IMR-90 (cell line): ENCODE data around the gene AKAP12.

ENCODE experiments used
- BHLHE40 ChIP-seq: fragments of 150-350 bp; IDR thresholded peaks from 2 replicates; pipeline ENCODE4 v1.6.1; 2016; ENCODE audit warnings: mild to moderate bottlenecking, low read depth, low read length
- CEBPB ChIP-seq: IDR thresholded peaks from 2 replicates; pipeline ENCODE4 v1.6.1; 2012; ENCODE audit warnings: low read depth, low read length, improper control_type of control experiment
- FOS ChIP-seq: fragments of 150-350 bp; IDR thresholded peaks from 2 replicates; pipeline ENCODE4 v1.6.1; 2016; ENCODE audit warnings: low read depth, low read length
- MAZ ChIP-seq: IDR thresholded peaks from 2 replicates; pipeline ENCODE4 v1.6.1; 2012; ENCODE audit warnings: low read depth, mild to moderate bottlenecking, low read length, improper control_type of control experiment, moderate library complexity, borderline replicate concordance
- MXI1 ChIP-seq: IDR thresholded peaks from 2 replicates; pipeline ENCODE4 v1.6.1; 2012; ENCODE audit warnings: low read depth, mild to moderate bottlenecking, low read length, moderate library complexity, borderline replicate concordance
- POLR2A ChIP-seq: IDR thresholded peaks from 2 replicates; pipeline ENCODE4 v1.6.1; 2012; ENCODE audit warnings: mild to moderate bottlenecking, low read depth, low read length
- RAD21 ChIP-seq: IDR thresholded peaks from 2 replicates; pipeline ENCODE4 v1.6.1; 2012; ENCODE audit warnings: low read length, improper control_type of control experiment
- RCOR1 ChIP-seq: IDR thresholded peaks from 2 replicates; pipeline ENCODE4 v1.6.1; 2012; ENCODE audit warnings: mild to moderate bottlenecking, low read length, improper control_type of control experiment; ENCODE audit not compliant: insufficient replicate concordance
- SMC3 ChIP-seq: fragments of 150-350 bp; IDR thresholded peaks from 2 replicates; pipeline ENCODE4 v1.6.1; 2016; ENCODE audit warnings: low read depth, mild to moderate bottlenecking, antibody characterized with exemption, low read length, moderate library complexity
- TF ChIP-seq, protein P1 (sequence below): conservative IDR thresholded peaks from 2 replicates; pipeline ENCODE4 v1.5.1; 2012; ENCODE audit warnings: mild to moderate bottlenecking, low read depth, low read length, improper control_type of control experiment
- TF ChIP-seq, protein P2 (sequence below): fragments of 150-350 bp; IDR thresholded peaks from 2 replicates; pipeline ENCODE4 v1.6.1; 2017; ENCODE audit warnings: mild to moderate bottlenecking, antibody characterized with exemption, low read length, low read depth

- no peak for TF ChIP-seq POLR2A
- TF ChIP-seq, protein P1, sequence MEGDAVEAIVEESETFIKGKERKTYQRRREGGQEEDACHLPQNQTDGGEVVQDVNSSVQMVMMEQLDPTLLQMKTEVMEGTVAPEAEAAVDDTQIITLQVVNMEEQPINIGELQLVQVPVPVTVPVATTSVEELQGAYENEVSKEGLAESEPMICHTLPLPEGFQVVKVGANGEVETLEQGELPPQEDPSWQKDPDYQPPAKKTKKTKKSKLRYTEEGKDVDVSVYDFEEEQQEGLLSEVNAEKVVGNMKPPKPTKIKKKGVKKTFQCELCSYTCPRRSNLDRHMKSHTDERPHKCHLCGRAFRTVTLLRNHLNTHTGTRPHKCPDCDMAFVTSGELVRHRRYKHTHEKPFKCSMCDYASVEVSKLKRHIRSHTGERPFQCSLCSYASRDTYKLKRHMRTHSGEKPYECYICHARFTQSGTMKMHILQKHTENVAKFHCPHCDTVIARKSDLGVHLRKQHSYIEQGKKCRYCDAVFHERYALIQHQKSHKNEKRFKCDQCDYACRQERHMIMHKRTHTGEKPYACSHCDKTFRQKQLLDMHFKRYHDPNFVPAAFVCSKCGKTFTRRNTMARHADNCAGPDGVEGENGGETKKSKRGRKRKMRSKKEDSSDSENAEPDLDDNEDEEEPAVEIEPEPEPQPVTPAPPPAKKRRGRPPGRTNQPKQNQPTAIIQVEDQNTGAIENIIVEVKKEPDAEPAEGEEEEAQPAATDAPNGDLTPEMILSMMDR, result no peak
- TF ChIP-seq RCOR1, result no peak
- TF ChIP-seq RAD21, result no peak
- TF ChIP-seq MAZ, result no peak
- TF ChIP-seq FOS, result no peak
- TF ChIP-seq SMC3, result no peak
- TF ChIP-seq, protein P2, sequence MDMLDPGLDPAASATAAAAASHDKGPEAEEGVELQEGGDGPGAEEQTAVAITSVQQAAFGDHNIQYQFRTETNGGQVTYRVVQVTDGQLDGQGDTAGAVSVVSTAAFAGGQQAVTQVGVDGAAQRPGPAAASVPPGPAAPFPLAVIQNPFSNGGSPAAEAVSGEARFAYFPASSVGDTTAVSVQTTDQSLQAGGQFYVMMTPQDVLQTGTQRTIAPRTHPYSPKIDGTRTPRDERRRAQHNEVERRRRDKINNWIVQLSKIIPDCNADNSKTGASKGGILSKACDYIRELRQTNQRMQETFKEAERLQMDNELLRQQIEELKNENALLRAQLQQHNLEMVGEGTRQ, result no peak
- no peak for TF ChIP-seq MXI1
- no peak for TF ChIP-seq CEBPB
- no peak for TF ChIP-seq BHLHE40
These were observed 118.7 kb downstream of the AKAP12 start for GRCh38 chr6:151358475-151358874.
